ENCODE data around the gene CARNS1. TPM values are rescaled to one million over a fixed set of nuclear protein-coding genes. Genes with fewer than 3 reads are reported as not detected.
A peak's percentile ranks its signal among the peaks of the same experiment; 100 is the strongest.

The CARNS1 gene
- total RNA-seq, 1 donor from 2014 or later, result 0.16 TPM

DNA sequence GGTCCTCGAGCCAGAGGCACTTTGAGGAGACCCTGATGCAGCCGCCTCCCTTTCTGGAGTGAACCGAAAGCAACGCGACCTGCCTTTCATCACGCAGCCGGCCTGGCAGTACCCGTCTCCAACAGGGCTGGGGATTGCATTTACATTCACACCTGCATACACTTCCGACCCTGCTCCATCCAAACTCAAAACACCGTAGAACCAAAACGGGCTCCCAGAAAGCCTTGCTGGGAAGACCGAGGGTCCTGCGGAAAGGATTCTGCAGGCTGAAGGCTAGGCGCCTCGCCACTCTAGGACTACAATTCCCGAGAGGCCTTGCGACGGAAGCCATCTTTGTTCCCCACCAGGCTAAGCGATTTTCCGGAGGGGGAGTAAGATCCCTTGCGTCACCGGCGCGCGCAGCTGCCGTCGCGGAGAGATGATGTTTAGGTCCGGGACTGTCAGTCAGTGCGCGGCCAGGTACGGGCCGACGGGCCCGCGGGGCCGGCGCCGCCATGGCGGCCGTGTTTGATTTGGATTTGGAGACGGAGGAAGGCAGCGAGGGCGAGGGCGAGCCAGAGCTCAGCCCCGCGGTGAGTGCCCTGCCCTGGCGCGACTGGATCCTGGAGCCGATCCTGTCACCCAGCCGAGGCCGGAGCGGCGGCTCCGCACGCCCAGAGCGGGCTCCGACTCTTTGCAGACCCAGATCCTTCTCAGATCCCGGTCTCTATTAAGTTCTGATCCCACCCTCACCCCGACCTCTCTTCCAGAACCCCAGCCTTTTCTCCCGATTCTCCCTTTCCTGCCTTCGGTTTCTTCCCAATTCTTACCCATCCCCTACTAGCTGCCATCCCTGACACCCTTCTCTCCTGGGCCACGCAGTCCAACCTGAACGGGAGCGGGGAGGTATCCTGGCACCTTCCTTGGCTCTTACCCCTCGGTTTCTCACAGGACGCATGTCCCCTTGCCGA lies 12.8 kb downstream of the CARNS1 start, which contains the start of gene RPS6KB2:
RPS6KB2 (plus strand) TSS at position 443 of the 950 bp plus-strand sequence; CDS start at position 495, 52 bp downstream.
- DNase-seq, result peak; percentile 94

DNA sequence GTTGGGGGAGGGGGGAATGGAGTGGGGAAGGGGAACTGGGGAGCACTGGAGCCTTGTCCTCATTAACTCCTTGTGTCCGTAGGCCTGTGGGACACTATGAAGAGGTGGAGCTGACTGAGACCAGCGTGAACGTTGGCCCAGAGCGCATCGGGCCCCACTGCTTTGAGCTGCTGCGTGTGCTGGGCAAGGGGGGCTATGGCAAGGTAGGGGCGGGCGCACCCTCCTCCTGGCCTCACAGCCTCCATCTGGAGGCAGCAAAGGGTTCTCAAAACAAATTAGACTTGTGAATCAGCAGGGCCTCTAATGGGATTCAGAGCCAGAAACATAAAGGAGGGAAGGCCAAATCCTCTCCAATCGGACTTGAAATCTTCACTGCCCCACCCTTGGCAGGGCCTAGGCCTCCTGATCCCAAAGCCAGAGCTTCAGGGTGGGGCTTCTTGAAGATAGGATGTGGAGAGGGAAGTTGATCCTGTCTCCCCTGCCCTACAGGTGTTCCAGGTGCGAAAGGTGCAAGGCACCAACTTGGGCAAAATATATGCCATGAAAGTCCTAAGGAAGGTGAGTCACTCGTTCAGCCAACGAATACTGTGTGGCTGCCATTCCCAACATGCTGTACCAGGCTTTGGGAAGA lies 13.7 kb downstream of the CARNS1 start:
- no peak for DNase-seq

- no peak for DNase-seq
These were observed 14.2 kb downstream of the CARNS1 start for GRCh38 chr11:67429722-67430121.

GRCh38 chr11:67431346-67432249 lies 16.1 kb downstream of the CARNS1 start:
- DNase-seq, result no peak

- no peak for DNase-seq
These were observed 17.3 kb downstream of the CARNS1 start for GRCh38 chr11:67432655-67433349.

- DNase-seq, result no peak
These were observed 18.3 kb downstream of the CARNS1 start for GRCh38 chr11:67433536-67434394.

GRCh38 chr11:67434395-67434881 lies 19.0 kb downstream of the CARNS1 start:
- no peak for DNase-seq

DNA sequence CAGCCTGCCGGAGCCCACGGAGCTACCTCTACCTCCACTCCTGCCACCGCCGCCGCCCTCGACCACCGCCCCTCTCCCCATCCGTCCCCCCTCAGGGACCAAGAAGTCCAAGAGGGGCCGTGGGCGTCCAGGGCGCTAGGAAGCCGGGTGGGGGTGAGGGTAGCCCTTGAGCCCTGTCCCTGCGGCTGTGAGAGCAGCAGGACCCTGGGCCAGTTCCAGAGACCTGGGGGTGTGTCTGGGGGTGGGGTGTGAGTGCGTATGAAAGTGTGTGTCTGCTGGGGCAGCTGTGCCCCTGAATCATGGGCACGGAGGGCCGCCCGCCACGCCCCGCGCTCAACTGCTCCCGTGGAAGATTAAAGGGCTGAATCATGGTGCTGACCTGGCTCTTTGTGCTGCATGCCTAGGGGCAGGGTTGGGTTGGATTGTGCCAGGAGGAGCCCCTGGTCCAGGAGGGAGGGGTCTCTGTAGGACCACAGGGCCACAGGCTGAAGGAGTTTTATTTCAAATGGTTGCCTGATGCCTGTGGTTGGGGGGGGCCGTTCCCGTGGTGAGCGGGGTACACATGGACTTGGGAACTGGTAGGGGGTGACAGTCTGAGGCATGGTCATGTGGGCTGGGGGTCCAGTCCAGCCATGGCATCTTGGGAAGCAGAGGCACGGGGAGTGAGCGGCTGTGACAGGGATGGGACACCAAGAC lies 19.7 kb downstream of the CARNS1 start:
- no peak for DNase-seq

GRCh38 chr11:67435727-67436458 lies 20.4 kb downstream of the CARNS1 start:
- no peak for DNase-seq

DNA sequence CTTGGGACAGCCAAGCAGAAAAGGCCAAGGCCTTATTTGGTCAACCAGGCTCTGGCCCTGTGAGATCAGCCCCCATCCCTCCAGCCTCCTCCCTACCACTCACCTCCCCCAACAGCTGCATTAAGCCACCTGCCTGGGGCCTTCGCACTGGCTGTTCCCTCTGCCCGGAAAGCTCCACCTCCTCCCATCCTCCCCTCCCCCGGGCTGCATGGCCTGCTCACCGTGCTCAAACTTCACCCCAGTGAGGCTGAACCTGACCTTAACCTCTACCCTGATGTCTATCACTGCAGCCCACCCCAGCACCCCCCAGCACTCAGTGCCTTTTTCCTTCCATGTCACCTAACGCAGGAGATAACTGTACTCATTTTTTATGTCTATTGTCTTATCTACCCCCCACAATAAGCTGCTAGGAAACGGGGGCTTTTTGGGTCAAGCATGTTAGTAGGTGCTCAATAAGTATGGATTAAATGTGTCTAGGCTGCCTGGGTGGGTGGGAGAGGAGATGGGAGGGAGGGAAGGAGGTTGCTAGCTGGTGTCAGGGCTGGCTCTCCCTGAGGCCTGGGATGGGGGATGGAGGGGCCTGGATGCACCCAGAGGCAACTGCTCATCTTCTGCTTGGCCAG lies 21.1 kb downstream of the CARNS1 start:
- no peak for DNase-seq

GRCh38 chr11:67437082-67437808 lies 21.8 kb downstream of the CARNS1 start, which contains the start of gene PTPRCAP:
Gene PTPRCAP, minus strand, starts transcription at chr11:67437682. Its CDS starts 63 bp downstream, at chr11:67437619.
- DNase-seq, result no peak

GRCh38 chr11:67437809-67438157 lies 22.3 kb downstream of the CARNS1 start:
- DNase-seq, result no peak

DNA sequence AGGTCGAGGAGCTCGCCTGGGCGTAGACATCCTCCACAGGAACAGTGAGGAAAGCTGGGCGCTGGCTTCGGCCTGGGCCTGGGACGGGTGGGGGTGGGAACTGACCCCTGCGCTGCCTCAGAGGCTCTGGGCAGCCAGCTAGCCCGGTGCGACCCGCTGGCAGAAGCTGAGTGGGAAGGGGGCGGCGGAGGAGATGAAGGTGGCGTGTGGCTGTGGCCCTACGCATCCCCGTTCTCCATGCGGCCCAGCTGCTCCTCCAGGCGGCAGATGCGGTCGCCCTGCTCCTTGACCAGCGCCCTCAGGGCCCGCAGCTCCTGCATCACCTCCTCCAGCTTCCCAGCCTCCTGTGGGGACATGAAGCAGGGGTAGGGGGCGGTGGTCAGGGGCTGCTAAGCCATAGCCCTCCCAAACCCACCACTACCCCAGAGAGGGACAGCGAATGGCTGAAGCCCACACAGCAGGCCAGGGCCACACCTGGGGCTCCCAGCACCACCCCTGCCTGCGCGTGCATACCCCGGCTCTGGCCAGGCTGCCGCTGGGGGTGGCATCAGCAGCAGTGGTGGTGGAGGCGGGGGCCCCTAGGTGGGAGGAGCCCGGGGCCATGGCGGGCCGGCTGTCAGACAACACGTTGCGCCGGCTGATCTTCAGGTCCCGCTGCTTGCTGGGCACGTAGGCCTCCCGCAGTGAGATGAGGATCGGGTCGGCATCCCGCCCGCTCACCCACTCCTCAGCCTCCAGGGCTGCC lies 22.9 kb downstream of the CARNS1 start:
- DNase-seq, result no peak

DNA sequence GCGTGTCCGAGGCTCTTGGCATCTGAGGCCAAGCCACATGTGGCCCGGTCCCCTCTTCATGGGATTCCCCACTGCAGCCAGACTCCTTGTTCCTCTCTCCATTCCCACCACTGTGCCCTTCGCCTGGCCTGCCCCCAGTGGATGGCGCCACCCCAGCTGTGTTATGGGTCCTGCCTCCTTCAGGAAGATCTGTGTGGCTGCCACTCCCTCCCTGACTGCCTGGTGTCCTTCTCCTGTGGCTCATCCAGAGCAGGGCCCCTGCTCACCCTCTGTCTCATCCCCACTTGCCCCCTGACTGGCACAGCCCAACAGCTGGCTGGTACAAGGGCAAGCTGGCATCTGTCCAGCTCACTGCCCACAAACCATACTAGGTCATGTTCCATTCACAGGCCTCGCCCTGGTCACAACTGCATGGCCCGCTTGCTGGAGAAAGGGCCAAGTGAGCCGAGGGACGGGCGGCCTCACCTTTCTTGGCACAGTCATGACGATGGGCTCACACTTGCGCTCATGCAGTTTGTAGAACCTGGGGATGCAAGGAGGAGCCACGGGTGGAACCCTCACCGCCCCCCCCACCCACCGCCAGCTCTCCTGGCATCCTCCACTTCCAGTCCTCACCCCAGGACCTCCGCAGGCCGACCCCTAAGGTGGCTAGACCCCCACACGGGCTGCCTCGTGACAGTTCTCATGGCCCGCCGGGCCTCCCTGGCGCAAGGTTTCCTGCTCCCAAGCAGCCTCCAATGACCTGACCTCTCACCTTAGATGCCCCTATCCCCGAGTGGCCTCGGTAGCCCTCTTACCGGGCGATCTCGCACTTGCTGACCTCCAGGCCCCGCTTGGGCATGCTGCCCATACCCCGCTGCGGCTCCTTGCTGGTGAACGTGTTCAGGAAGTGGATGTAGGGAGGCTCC lies 24.1 kb downstream of the CARNS1 start:
- DNase-seq, result no peak

DNA sequence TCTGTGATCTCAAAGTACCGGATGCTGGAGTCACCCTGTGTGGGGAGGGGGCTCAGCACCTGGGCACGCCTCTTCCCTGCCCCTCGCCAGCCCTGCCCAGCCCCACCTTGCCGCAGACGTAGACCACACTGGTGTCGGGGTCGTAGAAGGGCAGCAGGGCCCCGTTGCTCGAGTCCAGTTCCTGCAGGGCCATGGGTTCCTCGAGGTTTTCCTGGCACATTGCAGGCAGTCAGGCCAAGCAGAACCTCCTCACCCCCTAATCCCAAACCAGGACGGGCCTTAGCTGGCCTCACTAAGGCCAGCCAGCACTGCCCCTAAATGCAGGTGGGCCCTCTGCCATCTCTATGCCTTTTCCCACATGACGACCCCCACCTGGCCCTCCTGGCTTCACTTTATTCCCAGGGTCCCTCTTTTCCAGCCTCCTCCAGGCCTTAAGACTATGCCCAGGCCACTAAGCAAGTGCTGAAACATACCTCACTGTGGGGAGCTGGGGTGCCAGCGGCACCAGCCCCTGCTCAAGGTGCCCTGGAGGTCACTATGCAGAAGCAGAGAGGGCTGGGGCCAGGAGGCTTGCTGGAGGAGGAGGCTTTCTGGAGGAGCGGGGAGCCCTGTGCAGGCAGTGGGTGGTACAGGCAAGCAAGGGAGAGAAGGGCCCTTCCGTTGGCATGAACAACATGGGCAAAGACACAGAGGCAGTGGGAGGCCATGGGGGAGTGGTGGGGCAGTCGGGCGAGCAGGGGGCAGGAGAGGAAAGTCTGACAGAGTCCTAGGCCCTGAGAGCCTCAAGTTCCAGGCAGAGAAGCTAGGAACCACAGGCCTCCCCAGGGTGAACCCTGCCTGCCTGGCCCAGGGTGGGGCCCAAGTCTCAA lies 25.0 kb downstream of the CARNS1 start:
- DNase-seq, result no peak

Measured in occipital lobe (tissue), 2 donors.